ENCODE results near the gene CLSTN2.

The CLSTN2 gene

GRCh38 chr3:140521751-140522445, 586.9 kb downstream of the CLSTN2 start:
- DNase-seq (ENCODE audit: insufficient read length, low spot score) (no peak), FAIRE-seq (no peak)

- no peak for DNase-seq (ENCODE audit: insufficient read length, low spot score)
- no peak for FAIRE-seq
Measured at GRCh38 chr3:140522653-140523380, 587.8 kb downstream of the CLSTN2 start.

GRCh38 chr3:140523600-140523999, 588.6 kb downstream of the CLSTN2 start:
- DNase-seq (ENCODE audit: insufficient read length, low spot score) (no peak), FAIRE-seq (no peak)

DNA sequence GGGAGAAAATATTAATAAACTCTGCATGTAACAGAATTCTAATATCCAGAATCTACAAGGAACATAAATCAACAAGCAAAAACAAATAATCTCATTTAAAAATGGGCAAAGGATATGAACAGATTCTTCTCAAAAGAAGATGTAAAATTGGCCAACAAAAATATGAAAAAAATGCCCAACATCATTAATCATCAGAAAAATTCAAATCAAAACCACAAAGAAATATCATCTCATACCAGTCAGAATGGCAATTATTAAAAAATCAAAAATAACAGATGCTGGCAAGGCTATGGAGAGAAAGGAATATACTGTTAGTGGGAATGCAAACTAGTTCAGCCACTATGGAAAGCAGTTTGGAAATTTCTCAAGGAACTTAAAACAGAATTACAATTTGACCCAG, 592.2 kb downstream of the CLSTN2 start:
- DNase-seq (ENCODE audit: insufficient read length, low spot score) = no peak
- no peak for FAIRE-seq

GRCh38 chr3:140529096-140529495, 594.1 kb downstream of the CLSTN2 start:
- FAIRE-seq (no peak), DNase-seq (ENCODE audit: insufficient read length, low spot score) (peak; percentile 34)

GRCh38 chr3:140529558-140529957, 594.6 kb downstream of the CLSTN2 start:
- FAIRE-seq = no peak
- DNase-seq (ENCODE audit: insufficient read length, low spot score) = no peak

GRCh38 chr3:140530131-140530530, 595.1 kb downstream of the CLSTN2 start:
- DNase-seq (ENCODE audit: insufficient read length, low spot score) (no peak), FAIRE-seq (no peak)

DNA sequence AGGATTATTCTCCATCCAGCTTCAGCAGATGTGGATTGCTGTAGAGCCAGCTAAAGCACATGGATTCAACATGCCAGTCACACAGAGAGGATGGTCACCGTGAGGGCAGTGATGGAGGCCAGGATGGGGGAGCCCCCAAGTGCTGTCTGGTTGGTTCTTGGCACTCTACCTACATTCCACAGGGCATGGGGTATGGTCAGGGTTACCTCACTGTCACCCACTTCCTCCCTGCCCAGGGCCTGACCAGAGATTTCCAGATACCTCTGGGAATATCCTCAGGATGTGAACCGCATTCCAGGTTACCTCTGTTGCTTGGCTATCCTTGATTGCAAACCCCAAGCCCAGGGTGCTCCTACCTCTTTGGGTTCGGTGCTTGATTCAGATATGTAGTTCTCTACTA, 595.6 kb downstream of the CLSTN2 start:
- FAIRE-seq = no peak
- DNase-seq (ENCODE audit: insufficient read length, low spot score) = no peak

GRCh38 chr3:140532793-140533330, 597.9 kb downstream of the CLSTN2 start:
- DNase-seq (ENCODE audit: insufficient read length, low spot score) = no peak
- FAIRE-seq = no peak

DNA sequence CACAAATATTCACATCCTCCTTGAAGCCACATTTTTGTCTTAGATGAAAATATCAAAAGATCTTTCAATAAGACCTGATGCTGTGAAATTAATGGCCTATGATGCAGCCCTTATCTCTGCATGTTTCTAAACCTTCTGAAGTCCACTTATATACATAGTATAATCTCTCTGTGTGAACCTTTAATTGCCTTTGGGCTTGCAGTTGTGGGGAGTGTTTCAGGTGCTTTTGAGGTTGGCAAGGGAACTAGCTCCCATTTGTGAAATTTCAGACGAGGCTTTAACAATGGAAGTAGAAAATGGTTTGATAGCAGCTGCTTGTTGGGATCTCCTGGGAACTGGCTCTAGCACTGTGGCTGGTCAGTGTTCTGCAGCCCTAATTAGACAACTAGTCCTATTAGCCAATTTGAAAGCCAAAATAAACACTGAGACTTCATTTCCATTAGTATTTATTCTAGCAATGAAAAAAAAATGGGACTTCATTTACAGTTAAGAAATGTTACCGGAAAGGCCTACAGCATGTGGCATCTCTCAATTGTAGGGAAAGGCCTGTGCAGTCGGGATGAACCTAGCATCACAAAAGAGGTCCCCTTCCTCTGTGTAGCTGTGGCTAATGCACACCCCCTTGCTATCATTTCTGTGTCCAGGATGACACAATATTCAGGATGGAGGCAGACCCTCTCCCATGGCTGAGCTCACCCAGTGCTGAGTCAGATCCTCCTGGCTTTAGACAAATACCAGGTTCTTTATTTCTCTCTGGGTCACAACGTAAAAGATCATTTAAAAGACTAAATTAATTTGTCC, 602.1 kb downstream of the CLSTN2 start:
- no peak for FAIRE-seq

GRCh38 chr3:140537727-140538082, 602.7 kb downstream of the CLSTN2 start:
- FAIRE-seq = no peak

More for the DNA sequence above, 602.1 kb downstream of the CLSTN2 start:
- no peak for DNase-seq (ENCODE audit: insufficient read length, low spot score)

DNA sequence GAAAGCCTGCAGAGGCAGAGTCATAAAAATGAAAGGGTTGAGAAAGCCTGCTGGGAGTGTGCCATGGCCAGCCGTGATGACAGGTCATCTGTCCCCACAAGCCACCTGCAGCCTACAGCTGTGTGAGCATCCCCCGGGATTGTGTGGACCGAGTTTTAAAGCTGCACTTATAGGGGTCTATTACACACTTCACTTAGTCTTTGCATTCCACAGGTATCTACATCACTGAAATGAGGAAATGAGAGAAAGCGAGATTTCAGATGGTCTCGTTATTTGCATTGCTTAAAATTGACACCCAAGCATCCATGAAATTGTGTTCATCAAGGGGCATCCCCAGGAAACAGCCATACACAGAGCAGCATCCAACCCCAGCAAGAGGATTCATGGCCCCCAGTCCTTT, 605.3 kb downstream of the CLSTN2 start:
- no peak for DNase-seq (ENCODE audit: insufficient read length, low spot score)
- FAIRE-seq = no peak

More at GRCh38 chr3:140537727-140538082, 602.7 kb downstream of the CLSTN2 start:
- no peak for DNase-seq (ENCODE audit: insufficient read length, low spot score)

GRCh38 chr3:140541975-140542653, 607.1 kb downstream of the CLSTN2 start:
- DNase-seq (ENCODE audit: insufficient read length, low spot score) (no peak), FAIRE-seq (no peak)

- DNase-seq (ENCODE audit: insufficient read length, low spot score) (no peak), FAIRE-seq (no peak)
Measured at GRCh38 chr3:140545197-140545596, 610.2 kb downstream of the CLSTN2 start.

DNA sequence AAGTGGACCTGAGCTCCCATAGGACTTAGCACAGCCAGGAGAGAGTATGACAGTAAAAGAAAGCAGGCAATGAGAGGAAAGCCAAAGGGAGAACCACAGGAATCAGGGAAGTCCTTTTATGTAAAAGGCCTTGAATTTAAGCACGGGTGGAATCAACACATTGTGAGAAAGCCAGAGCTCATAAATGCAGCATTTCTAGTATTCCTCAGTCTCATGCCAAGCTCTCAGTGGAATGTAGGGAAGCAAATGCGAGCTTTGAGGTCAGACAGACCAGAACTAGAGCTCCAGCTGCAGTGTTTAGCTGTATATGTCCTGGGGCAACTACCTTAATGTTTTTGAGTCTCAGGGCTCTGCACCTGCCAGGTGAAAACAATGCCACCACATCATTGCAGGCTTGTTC, 610.8 kb downstream of the CLSTN2 start:
- DNase-seq (ENCODE audit: insufficient read length, low spot score) (no peak), FAIRE-seq (no peak)

DNA sequence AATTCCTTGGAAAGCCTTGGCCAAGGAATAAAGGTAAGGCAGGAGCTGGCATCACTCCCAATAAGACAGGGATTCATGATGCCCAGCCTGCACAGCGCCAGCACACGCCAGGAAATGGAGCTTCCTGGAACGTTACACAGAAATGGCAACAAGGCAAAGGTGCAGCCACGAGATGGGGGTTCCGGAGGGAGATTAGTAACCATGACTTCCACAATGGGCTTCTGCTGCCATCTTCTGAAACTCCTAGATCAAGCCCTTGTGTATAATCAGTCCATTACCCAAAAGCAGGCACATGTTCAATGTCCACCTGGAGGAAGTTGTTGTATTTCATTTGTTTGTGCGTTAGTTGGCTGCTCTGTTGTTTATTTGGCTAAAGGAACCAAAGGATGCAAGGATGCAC, 611.7 kb downstream of the CLSTN2 start:
- FAIRE-seq (no peak), DNase-seq (ENCODE audit: insufficient read length, low spot score) (no peak)

DNA sequence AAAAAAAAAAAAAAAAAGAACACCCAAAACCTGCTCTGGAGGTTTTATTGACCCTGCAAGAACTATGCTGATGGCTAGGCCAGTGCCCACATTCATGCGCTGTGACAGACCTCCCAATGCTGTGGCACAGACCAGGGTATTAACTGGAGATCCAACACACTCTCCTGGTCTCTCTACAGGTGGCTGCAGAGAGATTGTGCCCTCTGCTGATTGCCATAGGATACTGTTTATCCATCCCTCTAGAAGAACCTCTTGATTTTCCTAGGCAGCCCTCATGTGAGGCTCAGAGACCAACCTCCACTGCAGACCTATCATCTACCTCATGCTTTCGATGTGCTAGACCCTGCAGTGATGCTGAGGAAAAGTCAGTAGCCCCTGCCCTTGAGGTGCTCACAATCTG, 617.4 kb downstream of the CLSTN2 start:
- no peak for DNase-seq (ENCODE audit: insufficient read length, low spot score)
- FAIRE-seq = no peak

- FAIRE-seq = no peak
- DNase-seq (ENCODE audit: insufficient read length, low spot score) = no peak
Measured at GRCh38 chr3:140552898-140553297, 617.9 kb downstream of the CLSTN2 start.

DNA sequence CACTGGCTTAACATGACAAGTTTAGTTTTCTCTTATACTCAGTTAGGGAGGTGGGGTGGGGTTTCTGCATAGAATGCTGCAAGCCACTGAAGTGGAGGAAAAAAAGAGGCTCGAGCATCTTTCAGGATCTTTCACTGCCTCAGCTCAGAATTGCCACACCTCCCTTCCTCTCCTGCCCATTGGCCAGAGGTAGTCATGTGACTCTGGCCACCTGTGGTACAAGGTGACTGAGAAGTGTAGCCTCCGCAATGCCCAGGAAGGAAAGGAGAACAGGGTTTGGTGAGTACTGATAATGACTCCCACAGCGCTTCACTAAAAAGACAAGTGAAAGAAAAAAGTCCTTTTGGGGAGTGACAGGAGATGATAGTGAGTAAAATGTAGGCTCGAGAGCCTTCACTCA, 618.6 kb downstream of the CLSTN2 start:
- no peak for FAIRE-seq

DNA sequence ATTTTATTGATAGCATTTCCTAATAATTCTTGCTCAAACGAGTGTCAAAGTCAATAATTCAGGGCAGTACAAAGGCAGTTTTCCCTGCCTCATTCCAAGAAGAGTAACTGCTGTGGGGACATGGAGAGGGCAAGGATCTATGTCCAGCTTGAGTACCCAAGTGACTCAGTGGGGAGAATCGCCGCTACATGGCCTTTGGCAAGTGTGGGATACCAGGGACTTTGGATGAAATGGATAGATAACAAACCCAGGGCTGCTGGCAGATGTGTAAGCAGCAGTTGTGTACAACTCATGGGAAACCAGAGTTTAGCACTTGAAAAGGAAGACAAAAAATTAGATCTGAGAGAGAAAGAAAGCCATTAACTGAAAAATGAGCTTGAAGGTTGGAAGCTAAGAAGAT, 620.7 kb downstream of the CLSTN2 start:
- no peak for DNase-seq (ENCODE audit: insufficient read length, low spot score)

More for the DNA sequence above, 618.6 kb downstream of the CLSTN2 start:
- DNase-seq (ENCODE audit: insufficient read length, low spot score) = no peak

DNA sequence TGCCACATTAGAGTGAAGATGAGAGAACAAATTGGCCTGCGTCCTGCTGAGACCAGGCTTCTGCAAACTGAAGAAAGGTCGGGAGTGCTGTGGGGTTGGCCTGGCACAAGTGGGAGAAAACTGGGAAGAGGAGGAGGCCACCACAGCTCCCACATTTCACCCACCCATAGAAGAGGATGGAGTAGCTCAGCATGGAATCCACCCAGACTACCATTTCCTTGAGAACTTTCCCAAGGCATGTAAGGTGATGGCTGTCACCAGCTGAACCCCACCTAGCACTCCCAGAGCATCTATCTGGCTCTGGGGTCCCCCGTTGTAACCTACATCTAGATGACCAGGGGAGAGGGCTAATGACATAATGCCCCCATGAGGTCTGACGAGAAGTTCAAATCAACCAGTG, 622.5 kb downstream of the CLSTN2 start:
- no peak for FAIRE-seq
- no peak for DNase-seq (ENCODE audit: insufficient read length, low spot score)

More for the DNA sequence above, 620.7 kb downstream of the CLSTN2 start:
- FAIRE-seq = no peak

Measured in HTR-8/SVneo (cell line).